GM18526 (cell line): Measurements from ENCODE around the gene CDK14.

Experiments
- POLR2A ChIP-seq: IDR thresholded peaks from 3 replicates; pipeline ENCODE4 v1.6.1; 2011; ENCODE audit not compliant: insufficient read length; ENCODE audit errors: extremely low read depth

CDK14 gene

DNA sequence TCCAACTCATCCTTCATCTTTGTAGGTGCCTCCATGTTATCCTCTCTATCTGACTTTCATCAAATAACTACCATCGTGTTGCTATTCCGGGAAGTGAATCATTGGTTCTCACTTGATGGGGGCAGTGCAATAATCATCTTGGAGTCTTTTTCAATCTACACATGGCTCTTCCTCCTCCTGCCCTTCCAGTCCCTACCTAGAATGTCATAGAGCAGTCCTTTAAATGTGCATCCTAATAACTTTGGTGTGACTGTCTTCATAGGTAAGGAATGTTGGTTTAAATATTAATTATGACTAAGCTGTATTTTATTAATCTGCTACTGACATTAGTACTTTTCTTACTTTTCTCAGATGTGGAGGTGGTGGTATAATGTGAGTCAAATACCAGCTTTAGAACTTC is 8.4 kb upstream of the CDK14 start:
- TF ChIP-seq POLR2A = no peak

DNA sequence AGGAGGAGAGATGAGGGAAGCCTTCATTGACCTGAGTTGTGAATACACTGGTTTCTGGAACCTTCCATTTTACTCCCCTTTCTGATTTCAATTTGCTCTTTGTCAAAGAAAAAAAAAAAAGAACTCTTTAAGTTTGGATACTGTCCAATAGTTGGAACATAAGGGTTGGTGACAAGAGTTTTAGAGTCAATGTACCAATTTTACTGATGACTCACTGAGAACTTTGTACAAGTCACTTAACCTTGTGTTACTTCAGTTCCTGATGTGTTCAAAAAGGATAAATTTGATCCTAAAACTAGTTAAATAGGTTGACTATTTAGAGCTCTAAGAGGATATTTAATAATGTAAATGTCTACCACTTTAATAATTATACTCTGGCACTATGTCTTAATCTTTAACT is 4.1 kb upstream of the CDK14 start:
- TF ChIP-seq POLR2A = no peak

DNA sequence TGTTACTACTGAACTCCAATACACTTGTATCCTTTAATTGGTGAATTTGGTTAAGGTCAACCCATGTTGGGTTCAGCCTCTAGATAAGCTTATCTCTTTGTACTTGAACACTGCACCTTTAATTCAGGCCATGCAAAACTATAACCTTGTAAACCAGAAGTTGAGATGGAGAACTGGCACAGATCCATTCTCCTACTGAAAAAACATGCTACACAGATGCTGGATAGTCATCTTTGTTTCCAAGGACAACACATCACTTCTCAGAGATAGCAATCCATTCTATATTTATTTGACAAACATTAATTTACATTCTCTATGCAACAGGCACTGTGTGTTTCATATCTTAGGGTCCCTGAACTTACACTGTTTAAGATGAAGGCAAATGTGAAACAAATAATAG is 2.9 kb upstream of the CDK14 start:
- no peak for TF ChIP-seq POLR2A

- no peak for TF ChIP-seq POLR2A
Measured at GRCh38 chr7:90594751-90595317, 1.3 kb upstream of the CDK14 start.

- TF ChIP-seq POLR2A = no peak
Measured at GRCh38 chr7:90595342-90595800, 750 bp upstream of the CDK14 start.

GRCh38 chr7:90596671-90597562 is 796 bp downstream of the CDK14 start:
- no peak for TF ChIP-seq POLR2A

DNA sequence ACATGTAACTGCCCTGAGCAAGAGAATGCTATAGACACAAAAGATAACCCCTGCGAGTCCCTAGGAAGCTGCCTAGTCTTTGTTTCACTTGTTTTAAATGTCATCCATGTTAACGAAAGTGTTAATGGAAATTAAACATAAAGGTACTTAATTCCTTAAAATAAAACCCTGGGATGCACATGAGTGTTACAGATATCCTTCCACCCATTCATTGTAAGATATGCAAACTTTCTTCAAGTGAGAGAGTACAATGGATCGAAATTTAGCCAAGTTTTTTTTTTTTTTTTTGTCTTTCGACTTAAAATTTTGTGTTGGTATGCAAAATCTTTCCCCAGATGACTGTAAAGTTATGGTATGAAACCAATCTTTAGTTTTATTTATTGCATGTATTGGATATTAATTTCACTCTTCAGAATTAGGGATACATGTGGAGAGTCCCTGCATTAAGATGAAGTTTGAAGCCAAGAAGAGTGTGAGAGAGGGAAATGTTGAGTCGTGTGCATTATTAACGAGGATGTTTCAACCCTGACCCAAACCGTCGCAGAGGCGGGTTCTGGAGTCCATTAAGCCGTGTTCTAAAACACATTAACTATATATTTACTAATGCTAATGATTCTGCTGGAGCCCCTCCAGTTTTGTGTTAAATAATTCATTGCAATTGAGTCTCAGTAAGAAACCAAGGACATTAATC is 1.6 kb downstream of the CDK14 start:
- no peak for TF ChIP-seq POLR2A

- TF ChIP-seq POLR2A = no peak
Measured at GRCh38 chr7:90599038-90599437, 2.9 kb downstream of the CDK14 start.

DNA sequence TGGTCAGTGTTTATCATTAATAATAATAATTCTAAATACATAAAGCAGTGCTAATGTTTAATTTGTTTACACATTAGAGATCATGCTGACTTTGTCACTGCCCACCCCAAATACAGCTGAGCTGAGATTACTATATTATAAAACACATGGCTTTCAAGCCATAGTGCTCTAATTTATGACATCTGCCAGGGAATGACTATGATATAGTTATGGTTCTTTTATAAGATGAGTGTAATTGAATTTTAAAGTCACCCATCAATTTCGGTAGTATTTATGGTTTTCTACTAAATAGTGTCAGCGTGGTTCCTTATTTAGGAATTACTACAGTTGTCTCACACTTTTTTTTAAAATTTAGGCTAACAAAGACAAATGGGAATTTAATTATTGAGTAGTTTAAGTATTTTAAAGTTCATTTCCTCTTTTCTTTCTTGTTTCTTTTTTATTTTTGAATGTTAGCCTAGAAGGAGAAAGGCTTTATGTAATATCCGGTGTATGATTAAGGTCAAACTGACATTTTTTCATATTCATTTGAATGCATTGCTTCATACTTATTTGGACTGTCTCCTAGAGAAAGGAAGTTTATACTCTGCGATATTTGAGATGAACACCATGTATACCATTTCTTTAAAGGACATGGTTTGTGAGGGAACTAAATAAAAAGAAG is 3.9 kb downstream of the CDK14 start:
- TF ChIP-seq POLR2A = no peak

GRCh38 chr7:90602303-90602702 is 6.2 kb downstream of the CDK14 start:
- TF ChIP-seq POLR2A = no peak

GRCh38 chr7:90603346-90603745 is 7.2 kb downstream of the CDK14 start:
- TF ChIP-seq POLR2A = no peak

GRCh38 chr7:90604383-90604782 is 8.3 kb downstream of the CDK14 start:
- TF ChIP-seq POLR2A = no peak

DNA sequence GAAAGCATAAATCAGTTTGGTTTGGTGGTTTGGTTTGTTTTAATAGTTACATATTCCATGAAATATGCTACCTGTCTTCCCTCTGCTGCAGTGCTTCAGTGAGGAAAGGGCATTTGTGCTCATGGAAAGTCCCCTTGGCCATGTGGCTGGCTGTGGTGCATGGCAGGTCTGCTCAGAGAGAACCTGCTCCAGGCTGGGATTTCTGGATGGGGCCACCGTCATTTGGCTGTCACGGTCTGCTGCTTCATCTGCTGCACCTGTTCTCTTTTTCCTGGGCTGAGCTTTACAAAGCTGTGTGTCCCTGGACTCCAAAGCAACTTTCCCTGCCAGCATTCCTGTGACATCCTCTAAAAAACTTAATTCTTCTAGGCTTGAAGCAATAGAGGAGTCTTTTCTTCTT is 8.9 kb downstream of the CDK14 start:
- TF ChIP-seq POLR2A = no peak

GRCh38 chr7:90607196-90607595 is 11.1 kb downstream of the CDK14 start:
- no peak for TF ChIP-seq POLR2A

- TF ChIP-seq POLR2A = no peak
Measured at GRCh38 chr7:90610105-90610504, 14.0 kb downstream of the CDK14 start.
